Measurements from ENCODE around the gene ANKAR. TPM values are rescaled to one million over a fixed set of nuclear protein-coding genes. Genes with fewer than 3 reads are reported as not detected.

Gene ANKAR
- total RNA-seq, 1 experiment from 2014 or later = 0.84 TPM

GRCh38 chr2:189679226-189679625, 4.8 kb downstream of the ANKAR start:
- Histone ChIP-seq H3K9ac (ENCODE audit: low read length) (no peak overlapping the region), H3K4me3 (replicated peaks in 1 of 2; ENCODE audit: low read depth in 1 of 2, low read length in 2 of 2) (no peak overlapping the region), H3K4me2 (ENCODE audit: low read length) (no peak overlapping the region), H3K36me3 (ENCODE audit: control insufficient read depth in 1 of 2, insufficient read depth in 2 of 2, low read length in 2 of 2) (0 out of 4 replicates have a peak, but pooled peaks cover 0 to 4% of the 10 kb centered on the region in 2 experiments), H4K20me1 (ENCODE audit: insufficient read depth) (no peaks in the 10 kb centered on the region), H3K27me3 (ENCODE audit: insufficient read depth, low read length) (no peaks in the 10 kb centered on the region), H3K9me2 (ENCODE audit: insufficient read depth) (peaks cover 2% of the 10 kb centered on the region; the same call in 1 of the 2 replicates), H2AFZ (ENCODE audit: low read depth, low read length, poor library complexity, severe bottlenecking) (no peak overlapping the region), H3K27ac (ENCODE audit: low read depth, low read length) (no peak overlapping the region), H3K79me2 (ENCODE audit: insufficient read depth, low read length) (no peaks in the 10 kb centered on the region), H3K9me3 (ENCODE audit: control insufficient read depth in 1 of 2, insufficient read depth in 1 of 2, low read depth in 1 of 2, low read length in 2 of 2) (no peaks in the 10 kb centered on the region), H3K4me1 (ENCODE audit: control insufficient read depth in 1 of 2, insufficient read depth in 2 of 2, low read length in 2 of 2) (peaks cover 0 to 9% of the 10 kb centered on the region in 2 experiments; a peak in 1 of 4 replicates)
- ChIA-PET CTCF (no interaction called here), POLR2A (no interaction called here), RAD21 (ENCODE audit: low non-redundant PET in 1 of 2, low total read pairs in 2 of 2, uncharacterized antibody in 2 of 2, unreplicated experiment in 2 of 2) (no interaction called here)
- DNase-seq (ENCODE audit: low read depth, low spot score) = no peak
- no peak for TF ChIP-seq TCF7L2 (IDR thresholded peaks at IDR 0.05; ENCODE audit: borderline replicate concordance, extremely low read depth, insufficient read depth, insufficient read length)
- TF ChIP-seq, protein P1, sequence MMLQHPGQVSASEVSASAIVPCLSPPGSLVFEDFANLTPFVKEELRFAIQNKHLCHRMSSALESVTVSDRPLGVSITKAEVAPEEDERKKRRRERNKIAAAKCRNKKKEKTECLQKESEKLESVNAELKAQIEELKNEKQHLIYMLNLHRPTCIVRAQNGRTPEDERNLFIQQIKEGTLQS (IDR thresholded peaks at IDR 0.05) = no peak
- no peak for TF ChIP-seq EZH2phosphoT487 (IDR thresholded peaks at IDR 0.05; ENCODE audit: borderline replicate concordance)
- no peak for TF ChIP-seq EGR1 (IDR thresholded peaks at IDR 0.05; ENCODE audit: low read depth)
- no peak for TF ChIP-seq CBX3 (IDR thresholded peaks at IDR 0.05; ENCODE audit: low read depth)
- TF ChIP-seq ZBTB33 (IDR thresholded peaks at IDR 0.05; ENCODE audit: extremely low read depth, insufficient replicate concordance, low read length) = no peak
- no peak for TF ChIP-seq POLR2A (IDR thresholded peaks at IDR 0.05; ENCODE audit: borderline replicate concordance, extremely low read depth, insufficient read depth, insufficient read length)
- no peak for TF ChIP-seq RAD21 (IDR thresholded peaks at IDR 0.05; ENCODE audit: low read depth)
- no peak for TF ChIP-seq ELF1 (IDR thresholded peaks at IDR 0.05; ENCODE audit: borderline replicate concordance, low read depth)
- no peak for TF ChIP-seq JUND (IDR thresholded peaks at IDR 0.05)
- TF ChIP-seq ZFX (IDR thresholded peaks at IDR 0.05) = no peak
- no peak for TF ChIP-seq CTCF (IDR thresholded peaks at IDR 0.05 in 2 of 3, conservative IDR thresholded peaks at IDR 0.05 in 1 of 3; ENCODE audit: borderline replicate concordance in 1 of 3, insufficient read depth in 1 of 3, low read depth in 2 of 3, low read length in 2 of 3)
- TF ChIP-seq YY1 (IDR thresholded peaks at IDR 0.05; ENCODE audit: extremely low read depth, insufficient replicate concordance, low read depth, low read length) = no peak
- no peak for TF ChIP-seq SP1 (IDR thresholded peaks at IDR 0.05; ENCODE audit: low read depth)
- no peak for TF ChIP-seq SRF (IDR thresholded peaks at IDR 0.05; ENCODE audit: low read depth)
- TF ChIP-seq FOSL1 (IDR thresholded peaks at IDR 0.05; ENCODE audit: low read depth) = no peak
- ATAC-seq = no peak
- intact Hi-C loops (cut with micrococcal nuclease) = no loop called here
- no TSS peak for BruUV-seq (replicated peaks)
